Measurements from ENCODE around the gene TRIM56.

DNA sequence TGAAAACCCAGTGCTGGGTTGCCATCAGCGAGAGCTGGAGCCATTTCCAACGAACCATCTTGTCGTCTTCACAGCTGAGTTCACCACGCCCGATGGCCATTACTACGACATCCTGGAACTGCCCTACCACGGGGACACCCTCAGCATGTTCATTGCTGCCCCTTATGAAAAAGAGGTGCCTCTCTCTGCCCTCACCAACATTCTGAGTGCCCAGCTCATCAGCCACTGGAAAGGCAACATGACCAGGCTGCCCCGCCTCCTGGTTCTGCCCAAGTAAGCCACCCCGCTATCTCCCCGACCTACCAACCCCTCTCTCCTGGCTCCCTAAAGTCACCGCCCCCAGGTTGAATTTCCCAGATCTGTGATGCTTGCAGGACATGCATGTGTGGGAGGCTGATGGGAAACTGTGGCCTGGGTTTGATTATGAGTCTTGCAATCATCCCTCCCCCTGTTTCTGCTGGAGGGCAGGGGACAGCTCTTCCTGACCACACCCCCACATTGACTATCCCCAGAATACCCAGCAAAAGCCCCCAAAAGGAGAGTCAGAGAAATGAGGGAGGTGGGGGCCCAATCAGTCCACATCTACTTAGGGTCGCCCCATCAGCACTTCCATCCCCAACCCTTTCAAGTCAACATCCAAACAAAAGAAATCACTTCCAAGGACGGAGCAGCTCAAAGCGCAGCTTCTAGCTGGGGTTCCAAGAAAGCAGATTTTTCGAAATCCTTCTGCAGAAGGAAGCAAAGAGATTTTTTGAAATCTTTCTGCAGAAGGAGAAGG lies 48.5 kb downstream of the TRIM56 start:
- TF ChIP-seq, protein P1, sequence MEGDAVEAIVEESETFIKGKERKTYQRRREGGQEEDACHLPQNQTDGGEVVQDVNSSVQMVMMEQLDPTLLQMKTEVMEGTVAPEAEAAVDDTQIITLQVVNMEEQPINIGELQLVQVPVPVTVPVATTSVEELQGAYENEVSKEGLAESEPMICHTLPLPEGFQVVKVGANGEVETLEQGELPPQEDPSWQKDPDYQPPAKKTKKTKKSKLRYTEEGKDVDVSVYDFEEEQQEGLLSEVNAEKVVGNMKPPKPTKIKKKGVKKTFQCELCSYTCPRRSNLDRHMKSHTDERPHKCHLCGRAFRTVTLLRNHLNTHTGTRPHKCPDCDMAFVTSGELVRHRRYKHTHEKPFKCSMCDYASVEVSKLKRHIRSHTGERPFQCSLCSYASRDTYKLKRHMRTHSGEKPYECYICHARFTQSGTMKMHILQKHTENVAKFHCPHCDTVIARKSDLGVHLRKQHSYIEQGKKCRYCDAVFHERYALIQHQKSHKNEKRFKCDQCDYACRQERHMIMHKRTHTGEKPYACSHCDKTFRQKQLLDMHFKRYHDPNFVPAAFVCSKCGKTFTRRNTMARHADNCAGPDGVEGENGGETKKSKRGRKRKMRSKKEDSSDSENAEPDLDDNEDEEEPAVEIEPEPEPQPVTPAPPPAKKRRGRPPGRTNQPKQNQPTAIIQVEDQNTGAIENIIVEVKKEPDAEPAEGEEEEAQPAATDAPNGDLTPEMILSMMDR (IDR thresholded peaks at IDR 0.05) = no peak
- no peak for TF ChIP-seq POLR2A (IDR thresholded peaks at IDR 0.05)
